ENCODE data around the gene ARFGAP3. TPM values are rescaled to one million over a fixed set of nuclear protein-coding genes. Genes with fewer than 3 reads are reported as not detected.

ARFGAP3 gene
- total and polyA plus RNA-seq, 7 donors = 23.4 to 45.3 (median 35.7) TPM

- intact Hi-C loops (cut with DNase I) = no loop called here
- H3K27me3 ChIP-seq = no peaks in the 10 kb centered on the region
- DNase-seq = no peak
- no peaks in the 10 kb centered on the region for H3K9me3 ChIP-seq
- 84 to 89% methylated on average over 9 of the region's 9 CpGs for WGBS, 2 donors
- no peak overlapping the region for H3K4me3 ChIP-seq
- H3K27ac ChIP-seq = peak overlapping the region in 1 of 4 donors; percentile 8
- H3K4me1 ChIP-seq = peaks cover 0 to 9% (median 3%) of the 10 kb centered on the region in 4 donors
- TF ChIP-seq POLR2AphosphoS5 (IDR thresholded peaks at IDR 0.05) (no peak), CTCF (IDR thresholded peaks at IDR 0.05) (no peak), POLR2A (IDR thresholded peaks at IDR 0.05) (no peak), EP300 (IDR thresholded peaks at IDR 0.05) (no peak)
- peaks cover 17 to 98% (median 68%) of the 10 kb centered on the region in 4 donors for H3K36me3 ChIP-seq
Observed at GRCh38 chr22:42885446-42885845, 28.4 kb upstream of the ARFGAP3 start.

GRCh38 chr22:42884616-42885375 is 27.7 kb upstream of the ARFGAP3 start:
- TF ChIP-seq EP300 (IDR thresholded peaks at IDR 0.05) = no peak
- no peak for TF ChIP-seq CTCF (IDR thresholded peaks at IDR 0.05)
- no peak for TF ChIP-seq POLR2AphosphoS5 (IDR thresholded peaks at IDR 0.05)
- TF ChIP-seq POLR2A (IDR thresholded peaks at IDR 0.05) = no peak
- no peaks in the 10 kb centered on the region for H3K27me3 ChIP-seq
- no peak overlapping the region for H3K4me3 ChIP-seq
- peaks cover 0 to 9% (median 3%) of the 10 kb centered on the region in 4 donors for H3K4me1 ChIP-seq
- H3K9me3 ChIP-seq = no peaks in the 10 kb centered on the region
- 72 to 82% methylated on average over 7 of the region's 7 CpGs for WGBS, 2 donors
- peaks cover 22 to 98% (median 67%) of the 10 kb centered on the region in 4 donors for H3K36me3 ChIP-seq
- intact Hi-C loops (cut with DNase I) = no loop called here
- DNase-seq = no peak
- peak overlapping the region in 1 of 4 donors; percentile 8 for H3K27ac ChIP-seq

- Histone ChIP-seq H3K27ac (no peak overlapping the region), H3K27me3 (no peaks in the 10 kb centered on the region), H3K9me3 (no peaks in the 10 kb centered on the region), H3K4me1 (peaks cover 0 to 9% (median 3%) of the 10 kb centered on the region in 4 donors), H3K4me3 (no peak overlapping the region), H3K36me3 (peaks cover 25 to 98% (median 70%) of the 10 kb centered on the region in 4 donors)
- intact Hi-C loops (cut with DNase I) = no loop called here
- no peak for DNase-seq
- no peak for TF ChIP-seq EP300 (IDR thresholded peaks at IDR 0.05)
- WGBS, 2 donors = 95 to 96% methylated on average over 9 of the region's 9 CpGs
Observed at GRCh38 chr22:42883970-42884369, 26.9 kb upstream of the ARFGAP3 start.

GRCh38 chr22:42883121-42883520 is 26.0 kb upstream of the ARFGAP3 start:
- Histone ChIP-seq H3K4me3 (no peak overlapping the region), H3K27me3 (no peaks in the 10 kb centered on the region), H3K36me3 (peaks cover 29 to 98% (median 70%) of the 10 kb centered on the region in 4 donors), H3K9me3 (no peaks in the 10 kb centered on the region), H3K4me1 (peaks cover 0 to 9% (median 3%) of the 10 kb centered on the region in 4 donors), H3K27ac (no peak overlapping the region)
- intact Hi-C loops (cut with DNase I) = no loop called here
- no peak for DNase-seq
- WGBS, 2 donors = 55 to 72% methylated on average over 8 of the region's 8 CpGs
- TF ChIP-seq CTCF (IDR thresholded peaks at IDR 0.05) (no peak), EP300 (IDR thresholded peaks at IDR 0.05) (no peak)

GRCh38 chr22:42881982-42882656 is 25.0 kb upstream of the ARFGAP3 start:
- intact Hi-C loops (cut with DNase I) = no loop called here
- H3K27me3 ChIP-seq = no peaks in the 10 kb centered on the region
- H3K36me3 ChIP-seq = peaks cover 32 to 98% (median 75%) of the 10 kb centered on the region in 4 donors
- H3K4me1 ChIP-seq = peaks cover 0 to 9% (median 3%) of the 10 kb centered on the region in 4 donors
- H3K9me3 ChIP-seq = no peaks in the 10 kb centered on the region
- WGBS, 2 donors = 64 to 70% methylated on average over 10 of the region's 10 CpGs
- DNase-seq = no peak
- no peak overlapping the region for H3K4me3 ChIP-seq
- H3K27ac ChIP-seq = peak overlapping the region in 1 of 4 donors; percentile 1
- TF ChIP-seq CTCF (IDR thresholded peaks at IDR 0.05) (no peak), POLR2AphosphoS5 (IDR thresholded peaks at IDR 0.05) (no peak), POLR2A (IDR thresholded peaks at IDR 0.05) (no peak), EP300 (IDR thresholded peaks at IDR 0.05) (no peak)

All from sigmoid colon (tissue), 7 donors.